Suppressor macrophage (primary cell): ENCODE measurements around the gene REST.

Source experiments
- DNase-seq, 4 experiments: peaks; one replicate each; pipeline ENCODE4 v3.0.0-alpha.2; 2020 to 2022

REST gene

GRCh38 chr4:56976837-56977320 lies 69.2 kb downstream of the REST start:
- DNase-seq, result peak; percentile 38 to 67 (median 50)

GRCh38 chr4:56977321-56978012 lies 69.8 kb downstream of the REST start, which contains the start of gene NOA1:
TSS of gene NOA1 (minus strand) at chr4:56977606. CDS start at chr4:56977585, 21 bp downstream.
- peak; percentile 99 to 100 (median 99) for DNase-seq

GRCh38 chr4:56978750-56979303 lies 71.1 kb downstream of the REST start, which contains the start of gene POLR2B:
TSS of gene POLR2B (plus strand) at chr4:56978896. CDS start at chr4:56978986, 90 bp downstream.
- peak; percentile 98 to 100 (median 99) for DNase-seq

GRCh38 chr4:56979421-56980072 lies 71.8 kb downstream of the REST start:
- DNase-seq, result peak; percentile 11 to 56 (median 40)

- no peak for DNase-seq
These were observed 74.1 kb downstream of the REST start for GRCh38 chr4:56981795-56982201.

GRCh38 chr4:56986192-56986591 lies 78.5 kb downstream of the REST start:
- DNase-seq, result no peak

GRCh38 chr4:56986952-56987351 lies 79.3 kb downstream of the REST start:
- DNase-seq, result no peak

- DNase-seq, result peak; percentile 4 to 59 (median 38)
These were observed 82.6 kb downstream of the REST start for GRCh38 chr4:56990109-56990905.

GRCh38 chr4:56995525-56995924 lies 87.8 kb downstream of the REST start:
- no peak for DNase-seq

GRCh38 chr4:56999751-57000150 lies 92.1 kb downstream of the REST start:
- DNase-seq, result no peak

GRCh38 chr4:57013543-57014120 lies 105.9 kb downstream of the REST start:
- no peak for DNase-seq
